ENCODE results near the gene TSPAN31.
"Not testable (repeated sequence)": the region's sequence is repeated elsewhere in the genome, so short reads cannot be mapped to it uniquely, and the experiment has no call there.

TSPAN31 gene

GRCh38 chr12:57718641-57719528 lies 26.0 kb upstream of the TSPAN31 start:
- H3K4me3 ChIP-seq (ENCODE audit: low read depth, low read length) = no peak overlapping the region
- TF ChIP-seq CTCF (IDR thresholded peaks at IDR 0.05; ENCODE audit: low read depth, low read length) = no peak

GRCh38 chr12:57719777-57720605 lies 24.8 kb upstream of the TSPAN31 start:
- TF ChIP-seq CTCF (IDR thresholded peaks at IDR 0.05; ENCODE audit: low read depth, low read length) = no peak
- H3K4me3 ChIP-seq (ENCODE audit: low read depth, low read length) = no peak overlapping the region

GRCh38 chr12:57720606-57721595 lies 23.9 kb upstream of the TSPAN31 start:
- no peak for TF ChIP-seq CTCF (IDR thresholded peaks at IDR 0.05; ENCODE audit: low read depth, low read length)
- H3K4me3 ChIP-seq (ENCODE audit: low read depth, low read length) = no peak overlapping the region

DNA sequence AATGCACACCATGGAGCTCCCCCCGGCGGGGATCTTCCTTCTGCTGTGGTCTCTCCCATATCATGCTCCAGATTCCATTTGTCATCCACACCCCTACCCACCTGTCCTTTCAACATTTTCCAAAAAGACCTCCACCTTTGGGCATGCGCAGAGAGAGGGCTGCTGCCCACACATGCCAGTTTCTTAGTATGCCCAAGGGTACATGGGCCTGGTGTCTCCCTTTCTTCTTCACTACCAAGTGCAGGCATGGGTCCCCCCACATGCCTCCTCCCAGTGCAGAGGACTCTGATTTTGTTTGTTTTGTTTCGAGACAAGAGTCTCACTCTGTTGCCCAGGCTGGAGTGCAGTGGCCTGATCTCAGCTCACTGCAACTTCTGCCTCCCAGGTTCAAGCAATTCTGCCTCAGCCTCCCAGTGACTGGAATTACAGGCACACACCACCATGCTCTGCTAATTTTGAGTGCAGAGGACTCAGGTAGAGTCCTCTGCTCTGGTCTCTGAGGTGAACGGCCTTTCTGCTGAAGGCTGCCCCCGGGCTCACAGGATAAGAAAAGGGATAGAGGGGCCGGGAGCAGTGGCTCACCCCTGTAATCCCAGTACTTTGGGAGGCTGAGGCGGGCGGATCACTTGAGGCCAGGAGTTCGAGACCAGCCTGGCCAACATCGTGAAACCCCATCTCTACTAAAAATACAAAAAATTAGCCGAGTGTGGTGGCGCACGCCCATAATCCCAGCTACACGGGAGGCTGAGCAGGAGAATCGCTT lies 22.8 kb upstream of the TSPAN31 start:
- not testable (repeated sequence) for H3K4me3 ChIP-seq (ENCODE audit: low read depth, low read length)

GRCh38 chr12:57722716-57723629 lies 21.9 kb upstream of the TSPAN31 start:
- H3K4me3 ChIP-seq (ENCODE audit: low read depth, low read length) = no peak overlapping the region
- TF ChIP-seq CTCF (IDR thresholded peaks at IDR 0.05; ENCODE audit: low read depth, low read length) = no peak

DNA sequence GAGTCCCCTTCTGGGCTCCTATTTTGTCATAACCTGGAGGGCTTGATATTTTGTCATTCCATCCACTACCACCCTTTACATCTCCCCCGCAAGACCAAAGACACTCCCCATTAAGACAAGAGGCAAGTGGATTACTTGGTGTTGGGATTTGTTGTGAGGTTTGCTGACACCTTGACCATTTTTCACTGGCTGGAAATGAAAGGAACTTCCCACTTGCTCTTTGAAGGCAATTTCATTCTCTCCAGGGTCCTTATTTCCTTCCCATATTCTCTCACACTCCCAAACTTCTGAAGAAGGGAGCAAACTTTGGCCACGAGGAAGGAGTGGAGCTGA lies 21.2 kb upstream of the TSPAN31 start:
- no peak overlapping the region for H3K4me3 ChIP-seq (ENCODE audit: low read depth, low read length)

More for the DNA sequence above, 21.2 kb upstream of the TSPAN31 start:
- no peak for TF ChIP-seq CTCF (IDR thresholded peaks at IDR 0.05; ENCODE audit: low read depth, low read length)

Data from WI38 (cell line).